Measurements from ENCODE around the gene CCNE1. TPM values are rescaled to one million over a fixed set of nuclear protein-coding genes. Genes with fewer than 3 reads are reported as not detected.

CCNE1 gene
- 5.4 and 7.1 TPM in 2 replicates for total RNA-seq

DNA sequence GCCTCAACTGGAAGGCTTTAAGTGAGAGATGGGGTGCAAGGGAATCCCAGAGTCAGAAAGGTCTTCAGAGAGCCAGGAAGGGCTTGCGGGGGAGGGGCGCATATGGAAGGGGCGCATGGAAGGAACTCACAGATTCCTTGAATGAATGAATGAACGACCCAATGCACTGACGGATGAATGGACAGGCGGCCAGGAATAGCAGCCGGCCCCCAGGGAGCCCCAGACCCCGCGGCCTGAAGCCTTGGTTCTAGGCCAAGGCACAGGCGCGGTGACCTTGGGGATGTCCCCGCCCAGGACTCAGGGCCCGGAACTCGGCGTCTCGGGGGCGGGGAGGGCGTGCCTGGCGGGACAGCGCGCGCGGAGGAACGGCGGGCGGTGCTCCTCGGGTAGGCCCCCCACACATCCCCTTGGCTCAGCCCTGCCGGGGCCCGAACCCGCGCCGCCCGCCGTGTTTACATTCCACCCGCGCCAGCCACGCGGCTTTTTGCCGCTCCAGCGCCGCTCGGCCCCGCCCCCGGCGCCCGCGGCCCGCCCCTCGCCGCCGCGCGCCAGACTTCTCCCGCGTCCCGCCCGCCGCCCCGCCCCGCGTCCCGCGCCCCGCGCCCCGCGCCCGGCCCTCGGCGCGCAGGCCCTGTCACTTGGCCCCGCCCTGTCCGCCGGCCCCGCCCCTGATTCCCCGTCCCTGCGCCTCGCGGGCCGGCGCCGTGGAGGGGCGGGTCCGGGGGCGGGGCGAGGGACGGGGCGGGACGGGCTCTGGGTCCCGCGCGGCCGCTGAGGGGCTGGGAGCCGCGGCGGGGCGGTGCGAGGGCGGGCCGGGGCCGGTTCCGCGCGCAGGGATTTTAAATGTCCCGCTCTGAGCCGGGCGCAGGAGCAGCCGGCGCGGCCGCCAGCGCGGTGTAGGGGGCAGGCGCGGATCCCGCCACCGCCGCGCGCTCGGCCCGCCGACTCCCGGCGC is at the start of gene CCNE1:
CCNE1 (plus strand) TSS at position 867 of the 955 bp plus-strand sequence. CDS start 565 bp downstream, outside the sequence.

Other genes with a start within 250 kb of the CCNE1 start
- gene POP4, start 205.7 kb upstream of the CCNE1 start, total RNA-seq: 96.6 and 99.4 TPM in 2 replicates
- 18.7 and 19.3 TPM in 2 replicates for gene PLEKHF1, start 146.5 kb upstream of the CCNE1 start, total RNA-seq
- 36.6 and 40.0 TPM in 2 replicates for gene C19orf12, start 96.7 kb upstream of the CCNE1 start, total RNA-seq
- 27.2 and 30.3 TPM in 2 replicates for gene URI1, start 130.2 kb downstream of the CCNE1 start, total RNA-seq

All from bronchus fibroblast of lung (primary cell).